HepG2 (cell line): Measurements from ENCODE around the gene CPSF7. TPM values are rescaled to one million over a fixed set of nuclear protein-coding genes. Genes with fewer than 3 reads are reported as not detected.

Source experiments
- ATAC-seq: fragments of 200-7000 bp; cut with Tn5 transposase; 3 replicates; pipeline ENCODE4 v1.9.1; 2020; ENCODE audit warnings: mild to moderate bottlenecking, moderate library complexity
- BruUV-seq: library from RNA; stranded (reverse); fragments of 400-500 nt; replicated peaks from 2 replicates; lab custom pipeline; 2021; lab: Mats Ljungman, UMichigan
- CTCF ChIA-PET: fragments of 300-600 bp; formaldehyde crosslinking; extraction: SDS; loops from one replicate; lab custom pipeline; 2021; ENCODE audit warnings: low total read pairs, inconsistent platforms, low intra/inter-chr PET ratio; lab: Yijun Ruan, JAX
- POLR2A ChIA-PET: fragments of 350-600 bp; sonication (Branson Sonifier 250); formaldehyde crosslinking; loops from one replicate; lab custom pipeline; 2020; ENCODE audit warnings: antibody characterized with exemption, inconsistent platforms; lab: Yijun Ruan, JAX
- DNase-seq: peaks from one replicate; pipeline ENCODE4 v3.0.0-alpha.2; 2015; ENCODE audit warnings: low spot score
- FAIRE-seq: peaks from 3 replicates; lab custom pipeline; 2011; peaks lifted over from hg19 to GRCh38; lab: Jason Lieb, UNC
- H2AFZ ChIP-seq: one replicate; pipeline ENCODE4 v1.6.1; 2011; ENCODE audit warnings: low read length, inconsistent platforms
- H3K27ac ChIP-seq: fragments of 300-600 bp; 3 replicates; pipeline ENCODE4 v1.8.0; 2011; ENCODE audit warnings: mixed run types, mild to moderate bottlenecking, mixed read lengths, low read length, inconsistent platforms; ENCODE audit not compliant: insufficient read depth; ENCODE audit errors: extremely low read length
- H3K27me3 ChIP-seq, 2 experiments: fragments of 200-600 bp in 1 of 2; 2 replicates in 1 of 2; 3 replicates in 1 of 2; pipeline versions ENCODE4 v1.6.0 to v1.8.0; 2011; ENCODE audit warnings: low read length in 2 of 2, mild to moderate bottlenecking in 2 of 2, moderate library complexity in 2 of 2, inconsistent platforms in 1 of 2; ENCODE audit not compliant: insufficient read depth in 2 of 2, control insufficient read depth in 1 of 2
- H3K36me3 ChIP-seq, 2 experiments: fragments of 200-600 bp in 1 of 2; replicated peaks in 1 of 2; 2 replicates in 1 of 2; 3 replicates in 1 of 2; pipeline versions ENCODE4 v1.5.1 to v1.8.0; 2011; ENCODE audit warnings: low read length in 2 of 2, inconsistent platforms in 1 of 2; ENCODE audit not compliant: insufficient read depth in 2 of 2, control insufficient read depth in 1 of 2
- H3K4me1 ChIP-seq: 2 replicates; pipeline ENCODE4 v1.5.1; 2012; ENCODE audit warnings: low read length, inconsistent platforms; ENCODE audit not compliant: insufficient read depth
- H3K4me2 ChIP-seq: 2 replicates; pipeline ENCODE4 v1.6.0; 2011; ENCODE audit warnings: low read depth, low read length, inconsistent platforms
- H3K4me3 ChIP-seq, 3 experiments: fragments of 200-600 bp in 1 of 3; sonication (generic), shearing (Covaris generic) in 1 of 3; replicated peaks in 1 of 3; 2 replicates each; pipeline ENCODE4 v1.5.1; 2011 to 2016; ENCODE audit warnings: low read length in 3 of 3, inconsistent platforms in 2 of 3, low read depth in 2 of 3, mild to moderate bottlenecking in 2 of 3, control low read depth in 1 of 3, mixed read lengths in 1 of 3; ENCODE audit not compliant: insufficient read depth in 1 of 3
- H3K79me2 ChIP-seq: one replicate; pipeline ENCODE4 v1.6.1; 2011; ENCODE audit warnings: low read length, inconsistent platforms; ENCODE audit not compliant: insufficient read depth
- H3K9ac ChIP-seq: 2 replicates; pipeline ENCODE4 v1.6.0; 2011; ENCODE audit warnings: mild to moderate bottlenecking, low read depth, low read length, inconsistent platforms; ENCODE audit not compliant: insufficient read depth
- H3K9me3 ChIP-seq: 2 replicates; pipeline ENCODE4 v1.5.1; 2012; ENCODE audit warnings: mild to moderate bottlenecking, low read length
- H4K20me1 ChIP-seq: 2 replicates; pipeline ENCODE4 v1.6.0; 2011; ENCODE audit warnings: inconsistent platforms, mild to moderate bottlenecking, low read length, moderate library complexity; ENCODE audit not compliant: insufficient read depth
- ATM ChIP-seq: fragments of 450-650 bp; IDR thresholded peaks from 2 replicates; pipeline ENCODE4 v1.7.1; 2017; ENCODE audit warnings: mild to moderate bottlenecking, borderline replicate concordance
- ERF ChIP-seq: IDR thresholded peaks from 2 replicates; pipeline ENCODE4 v1.6.1; 2018; ENCODE audit warnings: missing biosample characterization, missing genetic modification reagents
- HNRNPL ChIP-seq: fragments of 200-400 bp; formaldehyde crosslinking; IDR thresholded peaks from 2 replicates; pipeline ENCODE4 v1.6.1; 2017; ENCODE audit warnings: mild to moderate bottlenecking, low read depth, low read length
- JUND ChIP-seq: sonication (generic); formaldehyde crosslinking; IDR thresholded peaks from 2 replicates; pipeline ENCODE4 v1.8.0; 2022; ENCODE audit warnings: mild to moderate bottlenecking, missing genetic modification reagents
- MEF2D ChIP-seq: sonication (generic); formaldehyde crosslinking; IDR thresholded peaks from 2 replicates; pipeline ENCODE4 v1.5.1; 2020; ENCODE audit warnings: mild to moderate bottlenecking, missing genetic modification reagents
- MNT ChIP-seq: fragments of 450-650 bp; IDR thresholded peaks from 2 replicates; pipeline ENCODE4 v1.6.1; 2016
- MXD4 ChIP-seq: IDR thresholded peaks from 2 replicates; pipeline ENCODE4 v1.6.1; 2016; ENCODE audit warnings: mild to moderate bottlenecking, missing biosample characterization, missing genetic modification reagents
- NFATC3 ChIP-seq: sonication (generic); formaldehyde crosslinking; IDR thresholded peaks from 2 replicates; pipeline ENCODE4 v1.5.1; 2020; ENCODE audit warnings: mild to moderate bottlenecking, missing genetic modification reagents
- RBM22 ChIP-seq: fragments of 200-400 bp; formaldehyde crosslinking; optimal IDR thresholded peaks from 2 replicates; pipeline ENCODE3; 2017; ENCODE audit warnings: mild to moderate bottlenecking, low read length, moderate library complexity
- TFDP1 ChIP-seq: IDR thresholded peaks from 2 replicates; pipeline ENCODE4 v1.6.1; 2016; ENCODE audit warnings: missing compliant biosample characterization, missing genetic modification reagents, borderline replicate concordance
- XBP1 ChIP-seq: sonication (generic); formaldehyde crosslinking; IDR thresholded peaks from 2 replicates; pipeline ENCODE4 v1.5.0; 2020; ENCODE audit warnings: missing genetic modification reagents
- ZC3H13 ChIP-seq: sonication (generic); formaldehyde crosslinking; IDR thresholded peaks from 2 replicates; pipeline ENCODE4 v1.8.1; 2023; ENCODE audit warnings: mild to moderate bottlenecking, missing genetic modification reagents, moderate library complexity
- ZKSCAN5 ChIP-seq: sonication (generic); formaldehyde crosslinking; IDR thresholded peaks from 2 replicates; pipeline ENCODE4 v1.5.1; 2020; ENCODE audit warnings: mild to moderate bottlenecking, missing genetic modification reagents
- ZNF275 ChIP-seq: sonication (generic); formaldehyde crosslinking; IDR thresholded peaks from 2 replicates; pipeline ENCODE4 v1.8.0; 2022; ENCODE audit warnings: missing genetic modification reagents, mild to moderate bottlenecking, inconsistent platforms, borderline replicate concordance
- ZNF282 ChIP-seq: fragments of 450-650 bp; IDR thresholded peaks from 2 replicates; pipeline ENCODE4 v1.6.1; 2018; ENCODE audit not compliant: partially characterized antibody
- WGBS: methylation state at CpG from one replicate; pipeline ENCODE4 v1.1.6; 2017; ENCODE audit warnings: low lambda C conversion rate; 5-methylcytosine and 5-hydroxymethylcytosine counted together
- in situ Hi-C: cut with HindIII; loops from 2 replicates; pipeline ENCODE4 v1.10.0; 2017; ENCODE audit warnings: low pct_unique_long_range_greater_than_20kb; ENCODE audit not compliant: extremely low pct_ligation_motif_present
- intact Hi-C: fragments of 100-400 bp; cut with micrococcal nuclease; formaldehyde crosslinking; loops from one replicate; pipeline ENCODE4 v1.10.0; 2022; ENCODE audit not compliant: unreplicated experiment
- polyA plus RNA-seq, 8 experiments: library from polyadenylated mRNA; depleted of rRNA in 3 of 8; stranded (reverse) in 7 of 8; unstranded in 1 of 8; fragments of >200 nt; fragmentation: Illumina TruSeq in 4 of 8; extraction: Trizol in 4 of 8; gene quantifications; 2 replicates each; pipeline versions ENCODE4 v1.2.1 to v1.2.3, GENCODE V29; 2011 to 2016; ENCODE audit warnings: low read depth in 4 of 8, missing spikeins in 1 of 8, mixed read lengths in 1 of 8; ENCODE audit not compliant: insufficient read depth in 1 of 8
- total RNA-seq, 5 experiments: library from RNA; depleted of rRNA; stranded (reverse); fragments of >200 nt; fragmentation: Illumina TruSeq; extraction: Trizol; gene quantifications; 2 replicates each; pipeline ENCODE4 v1.2.3, GENCODE V29; 2016; ENCODE audit warnings: low read depth in 1 of 5

CPSF7 gene
- total and polyA plus RNA-seq, 2 of the 13 experiments (the other 11 are each of a cell fraction or from before 2014, with no cell fraction given): 34.1 to 36.8 TPM

- no peak overlapping the region for H3K9ac ChIP-seq
- no peak overlapping the region for H3K27ac ChIP-seq
- peak overlapping the region; percentile 3; the same call in 1 of the 2 replicates for H3K4me2 ChIP-seq
- H3K36me3 ChIP-seq: peaks cover 13 to 77% of the 10 kb centered on the region in 2 experiments
- ChIA-PET CTCF (no interaction called here), POLR2A (interaction anchor here (2.2 kb wide), 1 partner anchor 33 kb away, joined by 6 read pairs; the partner anchor contains the start of gene TMEM216)
- no peak overlapping the region for H2AFZ ChIP-seq
- DNase-seq (no peak), ATAC-seq (no peak), FAIRE-seq (no peak)
- 100% methylated on average over 1 of the region's 1 CpG for WGBS
- H3K4me3 ChIP-seq: no peak overlapping the region
- in situ Hi-C loops: no loop called here
- intact Hi-C loops: no loop called here
- no TSS peak for BruUV-seq
- H3K9me3 ChIP-seq: no peaks in the 10 kb centered on the region
- H3K27me3 ChIP-seq: no peaks in the 10 kb centered on the region; a peak in 2 of 5 replicates
- peaks cover 8% of the 10 kb centered on the region; the same call in 1 of the 2 replicates for H4K20me1 ChIP-seq
- H3K4me1 ChIP-seq: peaks cover 30% of the 10 kb centered on the region
- peaks cover 58% of the 10 kb centered on the region for H3K79me2 ChIP-seq
- TF ChIP-seq ERF (CRISPR knock-in tag) (no peak), ZNF275 (CRISPR knock-in tag) (no peak), RBM22 (peak; percentile 56), JUND (CRISPR knock-in tag) (no peak)
Observed at GRCh38 chr11:61425367-61426131, 4.2 kb downstream of the CPSF7 start.

GRCh38 chr11:61422226-61422625, 7.5 kb downstream of the CPSF7 start:
- no peak overlapping the region for H3K4me3 ChIP-seq
- no peak overlapping the region for H3K9ac ChIP-seq
- intact Hi-C loops: no loop called here
- ATAC-seq (no peak), DNase-seq (no peak), FAIRE-seq (no peak)
- H3K36me3 ChIP-seq: peaks cover 24 to 92% of the 10 kb centered on the region in 2 experiments
- no peaks in the 10 kb centered on the region for H3K27me3 ChIP-seq
- H3K27ac ChIP-seq: no peak overlapping the region
- in situ Hi-C loops: no loop called here
- no peaks in the 10 kb centered on the region for H3K9me3 ChIP-seq
- H3K4me2 ChIP-seq: no peak overlapping the region
- WGBS: 96% methylated on average over 3 of the region's 3 CpGs
- peaks cover 14% of the 10 kb centered on the region; the same call in 1 of the 2 replicates for H3K4me1 ChIP-seq
- H2AFZ ChIP-seq: no peak overlapping the region
- CTCF ChIA-PET: no interaction called here
- H4K20me1 ChIP-seq: no peaks in the 10 kb centered on the region
- POLR2A ChIA-PET: interaction anchor here (0.7 kb wide), 1 partner anchor 752 kb away, joined by 3 read pairs; no protein-coding TSS in a partner anchor
- BruUV-seq: no TSS peak
- peaks cover 40% of the 10 kb centered on the region for H3K79me2 ChIP-seq
- TF ChIP-seq MEF2D (CRISPR knock-in tag): no peak
- TF ChIP-seq HNRNPL: no peak
- no peak for TF ChIP-seq MXD4
- TF ChIP-seq NFATC3 (CRISPR knock-in tag): no peak
- no peak for TF ChIP-seq XBP1 (CRISPR knock-in tag)
- no peak for TF ChIP-seq MNT
- TF ChIP-seq TFDP1 (CRISPR knock-in tag): no peak
- no peak for TF ChIP-seq ZC3H13
- no peak for TF ChIP-seq ATM
- TF ChIP-seq ZKSCAN5 (CRISPR knock-in tag): no peak
- no peak for TF ChIP-seq ZNF282
